ENCODE data around the gene EXO5. TPM values are rescaled to one million over a fixed set of nuclear protein-coding genes. Genes with fewer than 3 reads are reported as not detected.

EXO5 gene
- total and polyA plus RNA-seq, 2 of the 13 experiments (the other 11 are each of a cell fraction or from before 2014, with no cell fraction given), result 9.9 to 20.5 TPM

GRCh38 chr1:40531381-40532061, 23.0 kb downstream of the EXO5 start, which contains the start of gene ZNF684 (continued):
- TF ChIP-seq CSRNP1 (CRISPR knock-in tag; IDR thresholded peaks at IDR 0.05) (peak; percentile 63; the same call in 1 of the 2 replicates), TARDBP (CRISPR knock-in tag; IDR thresholded peaks at IDR 0.05) (peak; percentile 61; the same call in 1 of the 2 replicates), GLMP (CRISPR knock-in tag; IDR thresholded peaks at IDR 0.05; ENCODE audit: borderline replicate concordance) (no peak), THRA (CRISPR knock-in tag; IDR thresholded peaks at IDR 0.05; ENCODE audit: borderline replicate concordance) (no peak), ZNF772 (CRISPR knock-in tag; IDR thresholded peaks at IDR 0.05) (peak; percentile 82), GABPB1 (CRISPR knock-in tag; IDR thresholded peaks at IDR 0.05) (peak; percentile 95), ZBTB33 (CRISPR knock-in tag; IDR thresholded peaks at IDR 0.05) (0 out of 2 replicates have a peak, but pooled peaks have one; percentile 25), ATF2 (CRISPR knock-in tag; IDR thresholded peaks at IDR 0.05) (peak; percentile 61; the same call in 1 of the 2 replicates), ADNP (CRISPR knock-in tag; IDR thresholded peaks at IDR 0.05) (no peak), ZNF484 (CRISPR knock-in tag; IDR thresholded peaks at IDR 0.05; ENCODE audit: borderline replicate concordance, low read depth) (no peak), CEBPG (CRISPR knock-in tag; IDR thresholded peaks at IDR 0.05) (no peak), ZFP91 (CRISPR knock-in tag; IDR thresholded peaks at IDR 0.05; ENCODE audit: borderline replicate concordance) (peak; percentile 74), NFYB (CRISPR knock-in tag; IDR thresholded peaks at IDR 0.05) (peak; percentile 45; the same call in 1 of the 2 replicates), CTCF (CRISPR knock-in tag; IDR thresholded peaks at IDR 0.05) (no peak), MIER3 (CRISPR knock-in tag; IDR thresholded peaks at IDR 0.05; ENCODE audit: borderline replicate concordance) (no peak; the same call in none of the 2 replicates), TEAD2 (CRISPR knock-in tag; IDR thresholded peaks at IDR 0.05) (no peak)
